ENCODE data around the gene KCNH2.

GRCh38 chr7:150994141-150994837 is 16.2 kb upstream of the KCNH2 start:
- TF ChIP-seq, protein P1, sequence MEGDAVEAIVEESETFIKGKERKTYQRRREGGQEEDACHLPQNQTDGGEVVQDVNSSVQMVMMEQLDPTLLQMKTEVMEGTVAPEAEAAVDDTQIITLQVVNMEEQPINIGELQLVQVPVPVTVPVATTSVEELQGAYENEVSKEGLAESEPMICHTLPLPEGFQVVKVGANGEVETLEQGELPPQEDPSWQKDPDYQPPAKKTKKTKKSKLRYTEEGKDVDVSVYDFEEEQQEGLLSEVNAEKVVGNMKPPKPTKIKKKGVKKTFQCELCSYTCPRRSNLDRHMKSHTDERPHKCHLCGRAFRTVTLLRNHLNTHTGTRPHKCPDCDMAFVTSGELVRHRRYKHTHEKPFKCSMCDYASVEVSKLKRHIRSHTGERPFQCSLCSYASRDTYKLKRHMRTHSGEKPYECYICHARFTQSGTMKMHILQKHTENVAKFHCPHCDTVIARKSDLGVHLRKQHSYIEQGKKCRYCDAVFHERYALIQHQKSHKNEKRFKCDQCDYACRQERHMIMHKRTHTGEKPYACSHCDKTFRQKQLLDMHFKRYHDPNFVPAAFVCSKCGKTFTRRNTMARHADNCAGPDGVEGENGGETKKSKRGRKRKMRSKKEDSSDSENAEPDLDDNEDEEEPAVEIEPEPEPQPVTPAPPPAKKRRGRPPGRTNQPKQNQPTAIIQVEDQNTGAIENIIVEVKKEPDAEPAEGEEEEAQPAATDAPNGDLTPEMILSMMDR (IDR thresholded peaks at IDR 0.05) = no peak
- no peak for TF ChIP-seq POLR2A (IDR thresholded peaks at IDR 0.05)
